Upper lobe of right lung (tissue), 1 donor: ENCODE results near the gene DNM1. TPM values are rescaled to one million over a fixed set of nuclear protein-coding genes. Genes with fewer than 3 reads are reported as not detected.

Experiments used
- ATAC-seq: fragments of 200-7000 bp; cut with Tn5 transposase; one replicate; pipeline ENCODE4 v1.9.1; 2020; ENCODE audit warnings: mild to moderate bottlenecking, moderate library complexity
- DNase-seq: peaks from one replicate; pipeline ENCODE4 v3.0.0-alpha.2; 2020
- H3K27ac ChIP-seq: fragments of 200-600 bp; one replicate; pipeline ENCODE4 v1.8.0; 2022
- H3K27me3 ChIP-seq: fragments of 200-600 bp; one replicate; pipeline ENCODE4 v1.8.0; 2022; ENCODE audit warnings: mild to moderate bottlenecking
- H3K36me3 ChIP-seq: fragments of 200-600 bp; one replicate; pipeline ENCODE4 v1.8.0; 2022
- H3K4me1 ChIP-seq: fragments of 200-600 bp; one replicate; pipeline ENCODE4 v1.8.0; 2022
- H3K4me3 ChIP-seq: fragments of 200-600 bp; one replicate; pipeline ENCODE4 v1.8.0; 2022; ENCODE audit warnings: mild to moderate bottlenecking
- H3K9me3 ChIP-seq: fragments of 200-600 bp; one replicate; pipeline ENCODE4 v1.8.0; 2022
- CTCF ChIP-seq: fragments of 200-600 bp; IDR thresholded peaks from one replicate; pipeline ENCODE4 v1.8.0; 2022; ENCODE audit warnings: antibody characterized with exemption
- intact Hi-C: fragments of 100-400 bp; cut with DNase I; formaldehyde crosslinking; loops from one replicate; pipeline ENCODE4 v1.11.0; 2022
- total RNA-seq: library from RNA; stranded (reverse); fragmentation: NEBNext Ultra II Directional; extraction: Animal tissue kit (Norgen Biotek cat#: 25700); gene quantifications from one replicate; pipeline ENCODE4 v1.2.1, GENCODE V29; 2021
- donor health status: DM: no; HTN: yes; CAD: no; lungs with severe emphysema.

The DNM1 gene
- total RNA-seq, 1 donor from 2014 or later = 5.2 TPM

DNA sequence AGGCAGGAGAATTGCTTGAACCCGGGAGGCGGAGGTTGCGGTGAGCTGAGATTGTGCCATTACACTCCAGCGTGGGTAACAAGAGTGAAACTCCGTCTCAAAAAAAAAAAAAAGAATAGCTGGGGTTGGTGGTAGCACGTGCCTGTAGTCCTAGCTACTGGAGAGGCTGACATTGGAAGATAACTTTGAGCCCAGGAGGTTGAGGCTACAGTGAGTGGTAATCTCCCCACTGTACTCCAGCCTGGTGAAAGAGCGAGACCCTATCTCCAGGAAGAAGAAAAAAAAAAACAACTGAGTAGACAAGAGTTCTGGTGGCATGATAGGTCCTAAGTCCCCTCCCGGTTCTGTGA is 46.4 kb downstream of the DNM1 start:
- intact Hi-C loops = no loop called here
- Histone ChIP-seq H3K36me3 (no peaks in the 10 kb centered on the region), H3K9me3 (no peaks in the 10 kb centered on the region), H3K27ac (no peak overlapping the region), H3K27me3 (no peaks in the 10 kb centered on the region), H3K4me3 (no peak overlapping the region), H3K4me1 (peaks cover 20% of the 10 kb centered on the region)
- DNase-seq (no peak), ATAC-seq (no peak)
- TF ChIP-seq CTCF = no peak

- H3K4me1 ChIP-seq = peaks cover 18% of the 10 kb centered on the region
- H3K9me3 ChIP-seq = no peaks in the 10 kb centered on the region
- ATAC-seq (peak; percentile 97), DNase-seq (peak; percentile 96)
- no peak overlapping the region for H3K27ac ChIP-seq
- TF ChIP-seq CTCF = no peak
- H3K4me3 ChIP-seq = peak overlapping the region; percentile 46
- no peaks in the 10 kb centered on the region for H3K36me3 ChIP-seq
- H3K27me3 ChIP-seq = no peaks in the 10 kb centered on the region
- intact Hi-C loops = no loop called here
Observed at GRCh38 chr9:128249908-128250838, 47.0 kb downstream of the DNM1 start.

DNA sequence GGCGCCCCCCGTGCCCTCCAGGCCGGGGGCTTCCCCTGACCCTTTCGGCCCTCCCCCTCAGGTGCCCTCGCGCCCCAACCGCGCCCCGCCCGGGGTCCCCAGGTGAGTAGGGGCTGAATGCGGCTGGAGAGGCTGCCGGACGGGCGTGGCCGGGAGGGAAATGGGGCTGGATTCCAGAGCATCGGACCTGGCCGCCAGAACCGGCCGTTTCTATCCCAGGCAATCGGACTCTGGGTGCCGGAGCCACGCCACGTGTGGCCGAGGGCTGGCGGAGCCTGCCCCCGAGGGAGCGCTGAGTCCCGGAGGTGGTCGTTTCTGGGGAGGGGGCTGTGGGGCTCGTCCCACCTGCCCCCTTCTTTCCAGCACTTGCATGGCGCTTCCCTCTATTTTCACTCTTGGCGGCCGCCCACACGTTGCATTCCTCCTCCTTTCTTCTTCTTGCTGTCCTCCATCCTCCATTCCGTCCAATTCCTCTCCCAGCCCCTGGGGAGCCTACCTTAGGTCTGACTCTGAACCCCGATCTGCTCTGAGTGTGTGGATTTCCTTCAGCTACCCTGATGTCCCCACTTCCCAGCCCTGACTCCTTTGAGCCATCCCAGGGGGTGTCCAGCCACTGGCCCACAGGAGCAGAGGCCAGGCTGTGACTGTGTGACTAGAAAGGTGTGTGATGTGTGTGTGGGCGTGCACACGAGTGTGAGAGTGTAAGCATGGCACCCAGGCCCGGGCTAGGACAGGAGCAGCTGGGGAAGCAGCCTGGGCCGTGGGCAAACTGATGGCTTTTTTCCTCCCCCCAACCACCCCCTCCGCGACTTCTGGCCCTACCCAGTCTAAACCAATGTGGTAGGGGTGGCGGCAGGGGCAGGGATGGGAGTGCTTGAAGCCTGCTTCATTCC is 47.9 kb downstream of the DNM1 start:
- no peak for TF ChIP-seq CTCF
- no peak for ATAC-seq
- H3K36me3 ChIP-seq = peaks cover 3% of the 10 kb centered on the region
- H3K9me3 ChIP-seq = no peaks in the 10 kb centered on the region
- DNase-seq = no peak
- H3K27me3 ChIP-seq = no peaks in the 10 kb centered on the region
- peaks cover 9% of the 10 kb centered on the region for H3K4me1 ChIP-seq
- no peak overlapping the region for H3K27ac ChIP-seq
- intact Hi-C loops = no loop called here
- peak overlapping the region; percentile 42 for H3K4me3 ChIP-seq

DNA sequence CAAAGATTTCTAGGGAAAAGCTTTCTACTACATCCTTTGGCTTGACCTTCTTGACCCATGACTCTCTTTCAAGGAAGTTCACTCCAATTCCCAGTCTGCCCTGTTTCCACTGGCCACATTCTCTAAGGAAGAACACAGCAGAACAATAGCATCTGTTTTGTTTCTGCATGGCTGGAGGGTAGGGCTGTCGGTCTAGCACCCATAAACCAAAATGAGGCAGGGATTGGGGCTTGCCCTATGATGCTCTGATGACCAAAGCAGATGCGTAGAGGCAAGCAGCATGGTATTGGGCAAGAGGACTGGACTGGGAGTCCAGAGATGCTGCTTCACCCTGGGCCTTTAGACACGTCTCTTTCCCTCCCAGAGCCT is 48.5 kb downstream of the DNM1 start:
- peaks cover 7% of the 10 kb centered on the region for H3K4me1 ChIP-seq
- DNase-seq (no peak), ATAC-seq (no peak)
- H3K27ac ChIP-seq = no peak overlapping the region
- H3K9me3 ChIP-seq = no peaks in the 10 kb centered on the region
- H3K27me3 ChIP-seq = no peaks in the 10 kb centered on the region
- H3K36me3 ChIP-seq = peaks cover 9% of the 10 kb centered on the region
- no peak for TF ChIP-seq CTCF
- H3K4me3 ChIP-seq = no peak overlapping the region
- intact Hi-C loops = no loop called here

- intact Hi-C loops = no loop called here
- DNase-seq (no peak), ATAC-seq (no peak)
- Histone ChIP-seq H3K36me3 (peaks cover 17% of the 10 kb centered on the region), H3K9me3 (no peaks in the 10 kb centered on the region), H3K27me3 (no peaks in the 10 kb centered on the region), H3K4me3 (no peak overlapping the region), H3K4me1 (peaks cover 7% of the 10 kb centered on the region), H3K27ac (no peak overlapping the region)
- TF ChIP-seq CTCF = no peak
Observed at GRCh38 chr9:128252317-128253139, 49.3 kb downstream of the DNM1 start.
